Body of pancreas (tissue), 4 donors: ENCODE results near the gene FBRSL1. TPM values are rescaled to one million over a fixed set of nuclear protein-coding genes. Genes with fewer than 3 reads are reported as not detected.

Experiments used
- ATAC-seq: fragments of 150-250 bp; one replicate; pipeline ENCODE4 v1.9.1; 2016
- DNase-seq, 4 donors: peaks; one replicate each; pipeline ENCODE4 v3.0.0-alpha.2; 2019
- H3K27ac ChIP-seq, 4 donors: fragments of 200-600 bp; sonication (generic); 1 replicate in 3 of 4; 2 replicates in 1 of 4; pipeline versions ENCODE4 v1.5.1 to v1.6.1; 2016 to 2019; ENCODE audit warnings: mild to moderate bottlenecking in 1 of 4, mixed read lengths in 1 of 4, moderate library complexity in 1 of 4
- H3K27me3 ChIP-seq, 2 donors: fragments of 200-600 bp; sonication (generic); one replicate each; pipeline ENCODE4 v1.6.0; 2016; ENCODE audit warnings: mild to moderate bottlenecking in 1 of 2
- H3K36me3 ChIP-seq, 2 donors: fragments of 200-600 bp; sonication (generic); replicated peaks in 1 of 2; 2 replicates each; pipeline ENCODE4 v1.5.1; 2016; ENCODE audit warnings: low read depth in 2 of 2; ENCODE audit not compliant: insufficient read depth in 1 of 2
- H3K4me1 ChIP-seq: fragments of 200-600 bp; sonication (generic); one replicate; pipeline ENCODE4 v1.6.0; 2016
- H3K4me3 ChIP-seq, 2 donors: fragments of 200-600 bp; sonication (generic); 1 replicate in 1 of 2; 2 replicates in 1 of 2; pipeline ENCODE4 v1.5.1; 2016 to 2019
- H3K9me3 ChIP-seq, 3 donors: fragments of 200-600 bp; sonication (generic); 1 replicate in 2 of 3; 2 replicates in 1 of 3; pipeline ENCODE4 v1.5.1; 2016
- CTCF ChIP-seq, 7 experiments: fragments of 450-650 bp in 4 of 7; fragments of 200-600 bp in 3 of 7; sonication (generic) in 3 of 7; IDR thresholded peaks; one replicate each; pipeline ENCODE4 v1.5.1; 2016 to 2019; ENCODE audit warnings: antibody characterized with exemption in 7 of 7
- POLR2A ChIP-seq, 3 donors: fragments of 450-650 bp; IDR thresholded peaks; one replicate each; pipeline ENCODE4 v1.6.1; 2016; ENCODE audit warnings: antibody characterized with exemption in 3 of 3, mild to moderate bottlenecking in 2 of 3
- WGBS, 2 donors: methylation state at CpG; one replicate each; pipeline ENCODE4 v1.1.5; 2017; 5-methylcytosine and 5-hydroxymethylcytosine counted together
- intact Hi-C: fragments of 100-400 bp; cut with DNase I; formaldehyde crosslinking; loops from one replicate; pipeline ENCODE4 v1.15.1; 2023
- total RNA-seq, 2 donors: library from RNA; depleted of rRNA; stranded (reverse); fragments of >200 nt; gene quantifications; one replicate each; pipeline ENCODE4 v1.1.0, GENCODE V29; 2016

FBRSL1 gene
- total RNA-seq, 2 donors from 2014 or later: 29.8 to 50.1 TPM

GRCh38 chr12:132523576-132524331 is 33.8 kb downstream of the FBRSL1 start:
- DNase-seq: peak; percentile 75 to 87 (median 80)

GRCh38 chr12:132524405-132524804 is 34.5 kb downstream of the FBRSL1 start:
- peak overlapping the region in 1 of 4 donors; percentile 15 for H3K27ac ChIP-seq
- no peak for ATAC-seq

More at GRCh38 chr12:132523576-132524331, 33.8 kb downstream of the FBRSL1 start:
- Histone ChIP-seq H3K4me3 (no peak overlapping the region), H3K9me3 (no peaks in the 10 kb centered on the region), H3K27ac (peak overlapping the region in 1 of 4 donors; percentile 15), H3K4me1 (peaks cover 60% of the 10 kb centered on the region), H3K36me3 (no peaks in the 10 kb centered on the region), H3K27me3 (no peaks in the 10 kb centered on the region)
- TF ChIP-seq POLR2A (IDR thresholded peaks at IDR 0.05) (no peak), CTCF (IDR thresholded peaks at IDR 0.05) (peak; percentile 62 to 80 (median 75))
- WGBS, 2 donors: 60% methylated on average over 28 of the region's 28 CpGs; no CpG with 5 or more reads in 1 of the 2 donors
- intact Hi-C loops: no loop called here
- ATAC-seq: peak; percentile 76

GRCh38 chr12:132525011-132525832 is 35.3 kb downstream of the FBRSL1 start:
- Histone ChIP-seq H3K27me3 (no peaks in the 10 kb centered on the region), H3K36me3 (no peaks in the 10 kb centered on the region), H3K27ac (no peak overlapping the region), H3K9me3 (no peaks in the 10 kb centered on the region), H3K4me1 (peaks cover 45% of the 10 kb centered on the region), H3K4me3 (no peak overlapping the region)
- intact Hi-C loops: no loop called here
- ATAC-seq (no peak), DNase-seq (no peak)
- WGBS, 2 donors: 94 to 95% methylated on average over 21 to 22 of the region's 43 CpGs
- TF ChIP-seq POLR2A (IDR thresholded peaks at IDR 0.05) (no peak), CTCF (IDR thresholded peaks at IDR 0.05) (no peak)

More at GRCh38 chr12:132524405-132524804, 34.5 kb downstream of the FBRSL1 start:
- DNase-seq: peak in 2 of 4 donors; percentile 49 to 87
- Histone ChIP-seq H3K4me3 (no peak overlapping the region), H3K36me3 (no peaks in the 10 kb centered on the region), H3K9me3 (no peaks in the 10 kb centered on the region), H3K27me3 (no peaks in the 10 kb centered on the region), H3K4me1 (peaks cover 54% of the 10 kb centered on the region)
- intact Hi-C loops: no loop called here
- 84 to 90% methylated on average over 4 to 16 of the region's 16 CpGs for WGBS, 2 donors
- TF ChIP-seq POLR2A (IDR thresholded peaks at IDR 0.05): no peak
- TF ChIP-seq CTCF (IDR thresholded peaks at IDR 0.05): no peak

- H3K36me3 ChIP-seq: no peaks in the 10 kb centered on the region
- H3K27me3 ChIP-seq: no peaks in the 10 kb centered on the region
- DNase-seq: no peak
- no peak for TF ChIP-seq CTCF (IDR thresholded peaks at IDR 0.05)
- TF ChIP-seq POLR2A (IDR thresholded peaks at IDR 0.05): no peak
- no peaks in the 10 kb centered on the region for H3K9me3 ChIP-seq
- ATAC-seq: no peak
- H3K4me3 ChIP-seq: no peak overlapping the region
- H3K4me1 ChIP-seq: peaks cover 38% of the 10 kb centered on the region
- H3K27ac ChIP-seq: no peak overlapping the region
- intact Hi-C loops: no loop called here
- 93 to 95% methylated on average over 23 to 28 of the region's 28 CpGs for WGBS, 2 donors
These were observed 36.0 kb downstream of the FBRSL1 start for GRCh38 chr12:132525833-132526455.
